Uterus (tissue), 2 donors: ENCODE results near the gene PPP2R2C.

ENCODE experiments used
- CTCF ChIP-seq, 4 experiments: fragments of 200-600 bp in 2 of 4; fragments of 450-650 bp in 2 of 4; sonication (generic) in 2 of 4; IDR thresholded peaks; one replicate each; pipeline ENCODE4 v1.5.1; 2016 to 2019; ENCODE audit warnings: antibody characterized with exemption in 4 of 4, mild to moderate bottlenecking in 2 of 4, moderate library complexity in 1 of 4
- POLR2A ChIP-seq, 2 donors: fragments of 450-650 bp; IDR thresholded peaks; one replicate each; pipeline ENCODE4 v1.6.1; 2016; ENCODE audit warnings: antibody characterized with exemption in 2 of 2, mild to moderate bottlenecking in 1 of 2, moderate library complexity in 1 of 2

- TF ChIP-seq CTCF (IDR thresholded peaks at IDR 0.05) (no peak), POLR2A (IDR thresholded peaks at IDR 0.05) (no peak)
Observed at GRCh38 chr4:6301051-6301731, 171.2 kb downstream of the PPP2R2C start.
